Activated CD4-positive, alpha-beta T cell treated with anti-CD3 and anti-CD28 coated beads, Interleukin-2, amount 10 ng/mL, durations not matched to agents 7 days and 5 days (primary cell): ENCODE measurements around the gene SYNPO. TPM values are rescaled to one million over a fixed set of nuclear protein-coding genes. Genes with fewer than 3 reads are reported as not detected.

Experiments used
- CTCF ChIA-PET: fragments of 350-600 bp; sonication (Branson Sonifier 250); formaldehyde crosslinking; loops from one replicate; lab custom pipeline; 2021; ENCODE audit warnings: antibody characterized with exemption; lab: Charles Lee
- POLR2A ChIA-PET: fragments of 350-600 bp; sonication (Branson Sonifier 250); formaldehyde crosslinking; loops from one replicate; lab custom pipeline; 2021; ENCODE audit warnings: antibody characterized with exemption; lab: Charles Lee
- DNase-seq: peaks from one replicate; pipeline ENCODE4 v3.0.0-alpha.2; 2020
- H3K27ac Mint-ChIP-seq: one replicate; pipeline ENCODE4 v1.8.0; 2021; ENCODE audit warnings: mild to moderate bottlenecking, moderate library complexity, mixed read lengths
- H3K27me3 Mint-ChIP-seq: one replicate; pipeline ENCODE4 v1.8.0; 2021; ENCODE audit warnings: mixed read lengths
- H3K36me3 Mint-ChIP-seq: one replicate; pipeline ENCODE4 v1.8.0; 2021; ENCODE audit warnings: low read depth, mixed read lengths
- H3K4me1 Mint-ChIP-seq: one replicate; pipeline ENCODE4 v1.8.0; 2021; ENCODE audit warnings: mixed read lengths
- H3K4me3 Mint-ChIP-seq: one replicate; pipeline ENCODE4 v1.8.0; 2021; ENCODE audit warnings: mild to moderate bottlenecking, moderate library complexity, mixed read lengths
- H3K9me3 Mint-ChIP-seq: one replicate; pipeline ENCODE4 v1.8.0; 2021; ENCODE audit warnings: mixed read lengths
- total RNA-seq, 2 experiments: library from RNA; stranded (reverse); gene quantifications; one replicate each; pipeline ENCODE4 v1.2.3, GENCODE V29; 2021

The SYNPO gene
- total RNA-seq, 2 experiments from 2014 or later: 0.05 to 0.08 TPM

DNA sequence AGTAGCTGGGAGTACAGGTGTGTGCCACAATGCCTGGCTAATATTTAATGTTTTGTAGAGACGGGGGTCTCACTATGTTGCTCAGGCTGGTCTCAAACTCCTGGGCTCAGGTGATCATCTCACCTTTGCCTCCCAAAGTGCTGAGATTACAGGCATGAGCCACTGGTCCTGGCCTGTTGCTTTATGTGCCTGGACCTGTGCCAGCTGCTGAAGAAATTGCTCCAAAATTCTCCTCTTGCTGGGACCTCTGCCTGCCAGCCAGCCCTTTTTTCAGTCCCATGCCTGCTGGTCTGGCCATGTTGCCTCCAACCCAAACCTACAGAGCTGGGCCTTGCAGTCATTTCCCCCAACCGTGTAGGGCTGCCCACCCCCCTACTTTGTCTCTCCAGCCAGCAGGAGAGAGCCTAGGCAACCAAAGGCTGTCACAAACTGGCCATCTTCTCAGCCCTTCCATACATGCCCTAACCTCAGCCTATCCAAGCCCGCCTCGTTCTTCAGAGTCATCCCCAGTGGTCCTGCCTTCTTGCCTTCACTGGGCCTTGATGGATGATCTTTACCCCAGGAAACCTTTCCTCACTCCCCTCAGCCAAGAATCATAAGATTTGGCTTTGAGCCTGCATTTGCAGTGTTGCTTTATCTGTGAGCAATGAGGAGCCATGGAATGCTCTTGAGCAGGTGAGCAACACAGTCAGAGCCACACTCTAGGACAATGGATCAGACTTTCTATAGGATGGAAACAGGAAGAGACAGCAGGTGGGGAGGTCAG lies 27.4 kb upstream of the SYNPO start:
- Mint-ChIP-seq H3K4me1 (no peaks in the 10 kb centered on the region), H3K9me3 (no peaks in the 10 kb centered on the region), H3K27me3 (no peaks in the 10 kb centered on the region), H3K36me3 (no peaks in the 10 kb centered on the region), H3K27ac (no peak overlapping the region), H3K4me3 (no peak overlapping the region)
- DNase-seq: no peak
- ChIA-PET CTCF (no interaction called here), POLR2A (no interaction called here)

DNA sequence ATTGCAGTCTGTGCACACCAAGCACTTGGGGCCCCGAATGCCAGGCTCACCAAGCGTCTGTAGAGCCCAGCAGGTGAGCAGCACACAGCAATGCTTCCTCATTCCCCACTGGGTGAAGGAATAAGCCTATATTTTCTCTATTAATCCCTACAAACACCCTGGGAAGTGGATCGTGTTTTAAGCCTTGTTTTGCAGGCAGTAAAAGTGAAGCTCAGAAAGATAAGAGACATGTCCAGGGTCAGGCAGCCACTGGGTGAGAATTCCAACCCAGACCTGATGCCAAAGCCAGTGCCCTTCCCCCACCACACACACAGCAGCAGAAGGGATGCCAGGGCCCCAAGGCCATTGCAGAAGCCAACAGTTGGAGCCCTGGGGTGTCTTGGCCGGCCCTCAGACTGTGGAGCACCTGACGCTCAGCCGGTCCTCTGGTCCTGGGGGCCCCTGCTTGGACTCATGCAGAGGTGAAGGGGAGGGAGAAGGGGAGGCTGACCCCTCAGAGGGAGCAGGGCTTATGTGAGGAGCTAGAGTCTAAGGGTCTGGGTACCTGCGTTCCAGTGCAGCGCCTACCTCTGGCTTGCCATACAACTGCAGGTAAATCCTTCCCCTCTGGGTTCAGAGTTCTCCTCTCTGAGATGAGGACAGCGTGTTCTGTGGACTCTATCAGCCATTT lies 26.3 kb upstream of the SYNPO start:
- no peak overlapping the region for H3K4me3 Mint-ChIP-seq
- no peaks in the 10 kb centered on the region for H3K27me3 Mint-ChIP-seq
- ChIA-PET POLR2A (no interaction called here), CTCF (no interaction called here)
- no peaks in the 10 kb centered on the region for H3K36me3 Mint-ChIP-seq
- H3K9me3 Mint-ChIP-seq: no peaks in the 10 kb centered on the region
- H3K27ac Mint-ChIP-seq: no peak overlapping the region
- H3K4me1 Mint-ChIP-seq: no peaks in the 10 kb centered on the region
- DNase-seq: no peak

DNA sequence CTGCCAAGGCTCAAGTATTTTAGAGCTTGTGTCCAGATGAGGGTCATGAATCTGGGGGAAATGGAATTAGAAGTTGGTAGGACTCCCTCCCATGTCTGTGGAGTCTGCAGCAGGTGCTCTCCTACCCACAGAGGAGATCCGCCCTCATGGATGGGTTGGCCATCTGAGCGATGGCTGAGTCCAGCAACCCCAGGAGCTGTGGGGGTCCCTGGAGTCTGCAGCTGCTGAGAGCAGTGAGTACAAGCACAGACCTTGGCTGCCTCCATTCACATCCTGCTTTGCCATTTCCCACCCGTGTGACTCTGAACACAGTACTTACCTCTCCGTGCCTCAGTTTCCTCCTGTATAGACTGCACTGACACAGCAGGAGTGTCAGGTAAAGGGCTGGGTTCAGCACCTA lies 25.8 kb upstream of the SYNPO start:
- H3K4me3 Mint-ChIP-seq: no peak overlapping the region
- H3K36me3 Mint-ChIP-seq: no peaks in the 10 kb centered on the region
- H3K27ac Mint-ChIP-seq: no peak overlapping the region
- H3K9me3 Mint-ChIP-seq: no peaks in the 10 kb centered on the region
- DNase-seq: no peak
- H3K4me1 Mint-ChIP-seq: no peaks in the 10 kb centered on the region
- POLR2A ChIA-PET: no interaction called here
- CTCF ChIA-PET: no interaction called here
- H3K27me3 Mint-ChIP-seq: no peaks in the 10 kb centered on the region

DNA sequence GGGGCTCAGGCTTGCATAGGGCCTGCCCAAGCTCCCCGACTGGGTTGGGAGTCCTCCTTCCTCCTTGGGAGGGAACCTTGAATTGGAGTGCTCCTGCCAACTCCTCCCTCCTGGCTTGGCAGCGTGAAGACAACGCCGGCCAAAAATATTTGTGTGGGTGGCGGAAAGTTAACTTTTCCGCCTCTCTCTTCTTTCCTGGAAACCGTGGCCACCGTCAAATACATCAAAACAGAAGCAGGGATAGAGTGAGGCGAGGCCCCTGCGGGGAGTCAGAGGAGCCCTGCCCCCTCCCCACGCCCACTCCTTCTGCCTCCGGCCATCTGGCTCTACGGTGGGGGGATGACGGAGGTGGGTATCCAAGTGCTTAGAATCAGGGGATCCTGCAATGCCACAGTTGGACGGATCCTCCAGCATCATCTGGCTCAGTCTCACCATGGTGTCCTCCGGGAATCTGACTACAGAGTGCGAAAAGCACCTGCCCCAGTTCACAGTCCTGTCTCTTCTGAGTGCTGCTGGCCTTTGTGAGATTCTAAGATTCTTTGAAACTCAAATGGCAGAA lies 25.2 kb upstream of the SYNPO start:
- ChIA-PET POLR2A (no interaction called here), CTCF (no interaction called here)
- Mint-ChIP-seq H3K4me1 (no peaks in the 10 kb centered on the region), H3K4me3 (no peak overlapping the region), H3K27ac (no peak overlapping the region), H3K27me3 (no peaks in the 10 kb centered on the region), H3K36me3 (no peaks in the 10 kb centered on the region), H3K9me3 (no peaks in the 10 kb centered on the region)
- no peak for DNase-seq

DNA sequence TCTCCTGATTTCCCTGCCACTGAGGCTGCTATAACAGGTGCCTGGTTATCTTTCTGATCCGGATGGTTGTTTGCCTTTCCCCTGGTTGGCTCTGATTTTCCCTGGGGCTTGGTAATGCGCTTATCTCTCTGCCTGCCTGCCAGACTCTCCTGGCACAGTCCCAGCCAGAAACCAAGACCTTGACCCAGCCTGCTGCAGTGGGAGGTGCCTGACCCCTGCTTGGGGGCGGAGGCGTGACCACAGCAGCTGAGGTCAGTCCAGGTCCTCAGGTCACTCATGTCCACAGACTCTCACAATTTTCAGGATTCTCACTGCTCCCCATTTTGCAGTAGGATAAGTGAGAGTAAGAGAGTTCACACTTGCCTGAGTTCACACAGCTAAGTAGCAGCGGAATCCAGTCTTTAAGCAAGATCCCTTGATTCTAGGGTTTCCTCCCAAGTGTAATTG lies 24.4 kb upstream of the SYNPO start:
- no peaks in the 10 kb centered on the region for H3K4me1 Mint-ChIP-seq
- ChIA-PET POLR2A (no interaction called here), CTCF (no interaction called here)
- no peak overlapping the region for H3K27ac Mint-ChIP-seq
- H3K27me3 Mint-ChIP-seq: no peaks in the 10 kb centered on the region
- H3K4me3 Mint-ChIP-seq: no peak overlapping the region
- no peaks in the 10 kb centered on the region for H3K36me3 Mint-ChIP-seq
- DNase-seq: no peak
- H3K9me3 Mint-ChIP-seq: no peaks in the 10 kb centered on the region

DNA sequence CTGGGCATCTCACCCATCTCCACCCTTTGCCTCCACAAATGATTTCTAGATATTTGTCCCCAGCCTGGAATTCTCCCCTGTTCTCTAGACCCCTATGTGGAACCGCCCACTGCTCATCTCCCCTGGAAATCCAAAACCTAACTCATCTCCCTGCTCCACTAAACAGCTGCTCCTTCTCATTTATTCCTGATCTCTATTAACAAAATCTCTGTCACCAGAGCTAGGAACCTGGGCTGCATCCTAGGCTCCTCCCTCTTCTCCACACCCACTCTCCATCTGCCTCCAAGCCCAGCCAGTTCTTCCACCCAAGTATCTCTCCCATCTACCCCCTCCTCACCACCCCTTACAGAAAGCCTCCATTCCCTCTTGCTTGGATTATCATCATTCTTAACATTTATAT lies 24.0 kb upstream of the SYNPO start:
- ChIA-PET CTCF (no interaction called here), POLR2A (no interaction called here)
- DNase-seq: no peak
- no peaks in the 10 kb centered on the region for H3K27me3 Mint-ChIP-seq
- H3K27ac Mint-ChIP-seq: no peak overlapping the region
- H3K9me3 Mint-ChIP-seq: no peaks in the 10 kb centered on the region
- no peaks in the 10 kb centered on the region for H3K36me3 Mint-ChIP-seq
- H3K4me1 Mint-ChIP-seq: no peaks in the 10 kb centered on the region
- H3K4me3 Mint-ChIP-seq: no peak overlapping the region

DNA sequence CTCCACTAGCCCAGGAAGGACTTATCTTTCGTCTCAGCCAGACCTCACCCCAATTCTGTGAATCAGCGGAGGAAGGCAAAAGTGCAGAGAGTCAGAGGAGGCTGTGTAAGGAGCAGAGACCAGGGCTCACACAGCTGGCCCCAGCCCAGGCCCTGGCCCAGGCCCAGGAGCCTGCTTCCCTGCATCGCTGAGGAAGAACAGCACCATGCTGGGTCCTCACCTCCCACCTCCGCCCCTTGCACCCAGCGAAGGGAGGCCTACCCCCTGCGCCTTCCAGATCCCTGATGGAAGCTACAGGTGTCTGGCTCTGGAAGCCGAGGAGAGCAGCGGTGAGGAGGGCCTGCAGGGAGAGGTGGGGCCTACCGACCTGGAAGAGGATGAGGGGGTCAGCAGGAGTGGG lies 22.3 kb upstream of the SYNPO start:
- Mint-ChIP-seq H3K4me3 (no peak overlapping the region), H3K27me3 (peaks cover 2% of the 10 kb centered on the region), H3K9me3 (no peaks in the 10 kb centered on the region), H3K27ac (no peak overlapping the region), H3K4me1 (peaks cover 1% of the 10 kb centered on the region), H3K36me3 (no peaks in the 10 kb centered on the region)
- ChIA-PET CTCF (interaction anchor here (1.6 kb wide), 1 partner anchor 25 kb away, joined by 4 read pairs; no protein-coding TSS in a partner anchor), POLR2A (no interaction called here)
- DNase-seq: no peak

DNA sequence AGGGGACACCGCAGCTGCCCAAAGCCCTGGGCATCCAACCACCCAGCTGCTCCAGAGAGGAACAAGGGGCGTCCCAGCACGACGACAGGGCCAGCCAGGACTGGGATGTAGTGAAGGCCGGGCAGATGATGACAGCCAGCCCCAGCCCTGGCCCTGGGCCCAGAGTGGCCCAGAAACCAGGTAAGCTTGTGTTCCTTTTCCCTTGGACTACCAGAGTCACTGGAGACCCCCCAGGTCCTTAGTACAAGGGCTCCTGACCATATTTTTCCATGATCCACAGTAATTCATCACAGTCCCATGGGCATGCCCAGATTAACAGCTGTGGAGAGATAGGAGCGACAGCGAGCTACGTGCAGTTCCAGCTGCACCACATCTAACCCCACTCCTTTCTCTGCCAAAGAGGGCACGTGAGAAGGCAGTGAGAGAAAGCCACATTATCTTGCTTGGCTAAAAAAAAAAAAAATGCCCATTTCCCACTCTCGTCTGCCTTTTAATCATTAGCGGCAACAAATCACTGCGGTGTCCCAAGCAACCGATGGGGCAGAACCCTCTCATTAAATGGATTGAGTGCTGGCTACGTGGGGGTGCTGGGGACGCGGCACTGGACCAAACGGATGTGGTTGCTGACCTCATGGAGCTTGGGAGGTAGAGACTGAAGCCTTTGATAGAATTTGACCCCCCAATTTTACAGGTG lies 21.7 kb upstream of the SYNPO start:
- Mint-ChIP-seq H3K27ac (no peak overlapping the region), H3K4me1 (peaks cover 3% of the 10 kb centered on the region), H3K9me3 (no peaks in the 10 kb centered on the region), H3K27me3 (peaks cover 3% of the 10 kb centered on the region), H3K36me3 (no peaks in the 10 kb centered on the region), H3K4me3 (no peak overlapping the region)
- ChIA-PET CTCF (interaction anchor here (1.6 kb wide), 1 partner anchor 24 kb away, joined by 4 read pairs; no protein-coding TSS in a partner anchor), POLR2A (no interaction called here)
- no peak for DNase-seq

DNA sequence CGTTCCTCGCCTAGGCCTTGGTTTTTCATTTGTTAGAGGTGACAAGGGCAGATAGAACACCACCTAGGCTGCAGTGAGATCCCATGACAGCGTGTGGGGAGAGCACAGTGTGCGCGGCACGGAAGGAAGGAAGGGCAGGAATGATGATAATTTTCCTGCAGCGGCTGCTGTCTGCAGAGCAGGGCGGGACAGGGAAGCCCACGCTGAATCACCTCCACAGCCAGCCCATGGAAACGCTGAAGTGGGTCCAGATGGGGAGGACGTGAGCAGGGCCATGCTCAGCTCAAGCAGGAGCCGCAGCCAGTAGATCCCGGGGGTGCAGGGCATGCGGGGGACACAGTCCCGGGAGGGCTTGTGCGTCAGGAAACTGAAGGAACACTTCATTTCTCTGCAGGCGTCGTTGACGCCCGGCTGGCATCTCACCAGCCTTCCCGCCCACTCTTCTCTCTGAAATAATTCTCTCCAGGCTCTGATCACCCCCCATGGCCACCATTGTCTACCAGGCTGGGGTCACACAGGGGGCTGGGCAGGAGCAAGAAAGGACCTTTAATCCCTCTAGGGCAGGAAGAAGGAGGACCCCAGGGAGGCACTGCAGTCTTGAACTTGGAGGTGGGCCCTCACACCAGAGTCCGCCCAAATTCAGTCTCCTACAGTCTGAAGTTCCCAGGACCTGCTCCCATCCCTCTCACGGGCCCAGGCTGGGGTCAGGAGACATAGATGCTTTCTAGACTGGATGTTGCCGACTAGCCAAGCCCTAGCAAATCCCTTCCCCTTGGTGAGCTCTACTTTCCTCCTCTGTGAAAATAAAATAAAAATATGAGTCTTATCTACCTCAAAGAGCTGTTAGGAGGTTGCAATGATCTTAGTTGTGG lies 20.9 kb upstream of the SYNPO start:
- Mint-ChIP-seq H3K4me3 (no peak overlapping the region), H3K9me3 (no peaks in the 10 kb centered on the region), H3K27ac (no peak overlapping the region), H3K27me3 (peaks cover 10% of the 10 kb centered on the region), H3K4me1 (peaks cover 9% of the 10 kb centered on the region), H3K36me3 (no peaks in the 10 kb centered on the region)
- no peak for DNase-seq
- ChIA-PET CTCF (interaction anchor here (1.6 kb wide), 1 partner anchor 24 kb away, joined by 4 read pairs; no protein-coding TSS in a partner anchor), POLR2A (no interaction called here)

DNA sequence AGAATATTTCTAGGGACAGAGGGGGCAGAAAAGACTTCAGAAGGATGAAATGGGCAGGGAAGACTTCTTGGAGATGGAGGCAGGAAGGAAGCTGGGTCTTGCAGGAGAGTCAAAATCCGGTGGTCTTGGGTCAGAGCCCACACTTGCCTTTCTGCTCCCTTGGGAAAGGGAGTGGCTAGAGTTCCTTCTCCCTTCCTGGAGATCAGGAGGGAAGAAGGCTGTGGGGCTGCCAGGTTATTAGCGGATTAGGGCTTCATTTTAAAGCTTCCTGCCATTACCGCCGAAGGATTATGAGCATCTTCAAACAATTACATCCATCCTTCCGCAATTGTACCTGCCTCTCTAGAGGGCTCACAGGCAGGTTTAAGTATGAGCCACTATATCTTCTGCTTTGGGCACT lies 19.2 kb upstream of the SYNPO start:
- Mint-ChIP-seq H3K36me3 (no peaks in the 10 kb centered on the region), H3K4me1 (peaks cover 9% of the 10 kb centered on the region), H3K9me3 (no peaks in the 10 kb centered on the region), H3K4me3 (no peak overlapping the region), H3K27ac (no peak overlapping the region), H3K27me3 (peaks cover 19% of the 10 kb centered on the region)
- DNase-seq: no peak
- CTCF ChIA-PET: no interaction called here
- POLR2A ChIA-PET: no interaction called here

DNA sequence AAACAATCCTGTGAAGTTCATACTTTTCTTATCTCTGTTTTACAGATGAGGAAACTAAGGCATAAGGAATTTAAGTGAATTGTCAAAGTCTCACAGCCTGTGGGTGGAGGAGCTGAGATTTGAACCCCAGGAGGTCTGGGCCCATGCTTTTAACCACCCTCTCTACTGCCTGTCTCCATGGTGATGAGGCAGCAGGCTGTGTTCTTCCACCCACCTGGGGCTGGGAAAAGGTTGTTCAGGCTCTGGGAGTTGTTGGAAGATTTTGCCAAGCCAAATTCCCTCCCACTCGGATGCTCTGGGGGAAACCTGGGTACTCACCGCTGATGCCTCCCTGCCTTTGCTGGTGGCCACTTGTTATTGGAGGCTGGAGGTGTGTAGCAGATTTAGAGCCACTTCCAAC lies 18.3 kb upstream of the SYNPO start:
- H3K4me3 Mint-ChIP-seq: no peak overlapping the region
- ChIA-PET POLR2A (no interaction called here), CTCF (interaction anchor here (1.3 kb wide), 1 partner anchor 62 kb away, joined by 3 read pairs; no protein-coding TSS in a partner anchor)
- no peak for DNase-seq
- H3K27me3 Mint-ChIP-seq: peaks cover 20% of the 10 kb centered on the region
- H3K27ac Mint-ChIP-seq: no peak overlapping the region
- H3K4me1 Mint-ChIP-seq: peaks cover 9% of the 10 kb centered on the region
- H3K36me3 Mint-ChIP-seq: no peaks in the 10 kb centered on the region
- H3K9me3 Mint-ChIP-seq: no peaks in the 10 kb centered on the region

DNA sequence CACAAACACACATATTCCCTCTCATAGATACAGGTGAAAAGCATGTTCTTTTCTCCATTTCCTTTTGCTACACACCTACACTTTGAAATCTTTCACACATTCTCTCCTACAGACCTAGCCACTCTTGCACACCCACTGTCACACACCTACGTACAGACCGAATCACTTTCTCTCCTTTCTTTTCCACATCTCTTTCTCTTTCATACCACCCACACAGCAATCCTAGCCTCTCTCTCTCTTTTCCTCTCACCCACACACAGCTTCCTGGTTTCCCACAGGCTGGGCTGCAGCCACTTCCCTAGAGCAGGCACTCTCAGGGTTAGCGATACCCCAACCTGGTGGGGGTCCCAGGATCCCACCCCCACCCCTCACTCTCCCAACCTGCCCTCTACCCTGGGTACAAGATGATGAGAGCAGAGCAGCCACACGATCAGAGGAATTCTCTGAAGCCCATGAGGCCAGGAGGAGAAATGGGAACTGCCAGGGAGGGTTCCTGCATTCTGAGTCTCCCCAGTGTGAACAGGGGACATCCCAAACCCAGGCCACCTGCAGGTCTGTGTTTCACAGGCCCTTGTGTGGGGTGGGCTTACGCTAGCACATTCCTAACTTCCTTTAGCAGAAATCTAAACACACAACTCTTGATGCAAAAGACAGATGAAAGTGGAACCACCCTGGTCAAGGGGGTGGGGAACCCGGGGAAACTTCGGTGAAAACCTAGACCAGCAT lies 17.1 kb upstream of the SYNPO start:
- ChIA-PET POLR2A (no interaction called here), CTCF (no interaction called here)
- no peak for DNase-seq
- peaks cover 24% of the 10 kb centered on the region for H3K27me3 Mint-ChIP-seq
- peaks cover 9% of the 10 kb centered on the region for H3K4me1 Mint-ChIP-seq
- no peaks in the 10 kb centered on the region for H3K36me3 Mint-ChIP-seq
- H3K9me3 Mint-ChIP-seq: no peaks in the 10 kb centered on the region
- no peak overlapping the region for H3K27ac Mint-ChIP-seq
- H3K4me3 Mint-ChIP-seq: no peak overlapping the region
